ENCODE data around the gene SLC17A1. TPM values are rescaled to one million over a fixed set of nuclear protein-coding genes. Genes with fewer than 3 reads are reported as not detected.

SLC17A1 gene
- total and polyA plus RNA-seq, 4 donors, result not detected

DNA sequence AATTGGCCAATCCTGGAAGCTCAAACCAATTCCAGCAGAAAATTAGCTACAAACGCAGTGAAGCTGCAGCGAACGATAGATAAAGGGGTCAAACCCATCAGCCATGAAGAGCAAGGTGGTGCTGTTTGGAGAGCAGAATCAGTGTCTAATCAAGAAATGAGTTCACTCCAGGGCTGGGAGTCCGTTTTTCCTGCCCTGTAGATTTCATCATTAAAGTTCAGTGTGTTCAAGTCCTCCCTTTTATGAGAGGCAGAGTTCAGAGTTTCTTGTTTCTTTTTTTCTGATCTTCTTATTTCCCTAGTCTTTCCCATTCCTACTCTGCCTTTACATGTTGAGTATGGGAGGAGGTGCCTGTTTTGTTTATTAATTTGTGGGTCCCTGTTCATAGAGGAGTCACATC lies 30.4 kb downstream of the SLC17A1 start:
- ATAC-seq (ENCODE audit: insufficient read depth, low FRiP score) (no peak), DNase-seq (no peak)
- no peaks in the 10 kb centered on the region for H3K9me3 ChIP-seq (ENCODE audit: control insufficient read depth in 4 of 4, insufficient read depth in 3 of 4, low read length in 3 of 4)
- TF ChIP-seq, protein P1, sequence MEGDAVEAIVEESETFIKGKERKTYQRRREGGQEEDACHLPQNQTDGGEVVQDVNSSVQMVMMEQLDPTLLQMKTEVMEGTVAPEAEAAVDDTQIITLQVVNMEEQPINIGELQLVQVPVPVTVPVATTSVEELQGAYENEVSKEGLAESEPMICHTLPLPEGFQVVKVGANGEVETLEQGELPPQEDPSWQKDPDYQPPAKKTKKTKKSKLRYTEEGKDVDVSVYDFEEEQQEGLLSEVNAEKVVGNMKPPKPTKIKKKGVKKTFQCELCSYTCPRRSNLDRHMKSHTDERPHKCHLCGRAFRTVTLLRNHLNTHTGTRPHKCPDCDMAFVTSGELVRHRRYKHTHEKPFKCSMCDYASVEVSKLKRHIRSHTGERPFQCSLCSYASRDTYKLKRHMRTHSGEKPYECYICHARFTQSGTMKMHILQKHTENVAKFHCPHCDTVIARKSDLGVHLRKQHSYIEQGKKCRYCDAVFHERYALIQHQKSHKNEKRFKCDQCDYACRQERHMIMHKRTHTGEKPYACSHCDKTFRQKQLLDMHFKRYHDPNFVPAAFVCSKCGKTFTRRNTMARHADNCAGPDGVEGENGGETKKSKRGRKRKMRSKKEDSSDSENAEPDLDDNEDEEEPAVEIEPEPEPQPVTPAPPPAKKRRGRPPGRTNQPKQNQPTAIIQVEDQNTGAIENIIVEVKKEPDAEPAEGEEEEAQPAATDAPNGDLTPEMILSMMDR (IDR thresholded peaks at IDR 0.05; ENCODE audit: control extremely low read depth, extremely low read depth), result no peak
- H3K36me3 ChIP-seq (ENCODE audit: control insufficient read depth in 4 of 4, insufficient read depth in 4 of 4, low read length in 4 of 4), result no peaks in the 10 kb centered on the region
- 82 to 83% methylated on average over 4 of the region's 4 CpGs for WGBS, 2 donors
- no peak overlapping the region for H3K4me3 ChIP-seq
- no peaks in the 10 kb centered on the region for H3K4me1 ChIP-seq (ENCODE audit: control insufficient read depth in 5 of 5, insufficient read depth in 5 of 5, low read length in 5 of 5)
- no peak overlapping the region for H3K9ac ChIP-seq (ENCODE audit: insufficient read depth in 1 of 2, low read length in 2 of 2)
- H3K27me3 ChIP-seq (ENCODE audit: control insufficient read depth in 3 of 3, insufficient read depth in 3 of 3, low read length in 2 of 3), result no peaks in the 10 kb centered on the region
- no peak overlapping the region for H3K27ac ChIP-seq (ENCODE audit: low read depth in 1 of 2, low read length in 1 of 2)

DNA sequence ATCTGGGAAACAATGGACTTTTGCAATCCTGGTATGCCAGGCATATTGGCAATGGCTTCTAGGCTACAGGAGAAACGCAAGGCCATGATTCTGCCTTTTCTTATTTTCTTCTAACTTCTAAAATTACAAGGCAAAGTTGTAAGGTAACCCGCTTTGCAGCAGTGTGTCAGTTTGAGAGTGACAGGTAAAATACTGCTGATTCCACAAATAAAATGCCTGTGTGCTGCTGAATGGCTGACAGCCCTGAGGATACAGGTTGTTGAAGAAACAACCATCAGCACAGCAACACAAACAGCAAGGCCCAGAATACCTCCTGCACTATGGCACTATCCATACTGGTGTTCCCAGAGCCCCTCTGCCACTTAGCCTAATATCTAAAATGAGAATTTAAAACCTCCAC lies 37.1 kb downstream of the SLC17A1 start:
- 69 to 92% methylated on average over 2 of the region's 2 CpGs for WGBS, 2 donors

DNA sequence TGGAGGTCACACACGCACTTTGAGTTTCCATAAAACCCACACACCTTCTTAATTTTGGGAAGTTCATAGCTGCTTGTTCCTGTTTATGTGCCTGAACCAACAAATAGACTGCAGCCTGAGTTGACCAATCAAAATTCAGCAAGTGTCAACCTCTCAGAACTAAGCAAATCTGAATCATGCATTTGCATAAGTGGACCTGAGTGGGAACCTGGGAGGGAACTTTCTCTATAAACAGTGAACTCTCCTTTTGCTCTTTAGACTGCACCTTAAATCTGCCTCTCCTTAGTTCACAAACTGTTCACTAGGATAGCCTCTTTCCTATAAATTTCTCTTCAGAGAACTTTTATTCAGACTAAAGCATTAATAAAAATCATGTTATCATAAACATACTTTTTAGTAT lies 37.9 kb downstream of the SLC17A1 start:
- Histone ChIP-seq H3K4me3 (no peak overlapping the region), H3K9ac (ENCODE audit: insufficient read depth in 1 of 2, low read length in 2 of 2) (no peak overlapping the region), H3K36me3 (ENCODE audit: control insufficient read depth in 4 of 4, insufficient read depth in 4 of 4, low read length in 4 of 4) (no peaks in the 10 kb centered on the region), H3K27ac (ENCODE audit: low read depth in 1 of 2, low read length in 1 of 2) (no peak overlapping the region), H3K4me1 (ENCODE audit: control insufficient read depth in 5 of 5, insufficient read depth in 5 of 5, low read length in 5 of 5) (no peaks in the 10 kb centered on the region), H3K27me3 (ENCODE audit: control insufficient read depth in 3 of 3, insufficient read depth in 3 of 3, low read length in 2 of 3) (no peaks in the 10 kb centered on the region), H3K9me3 (ENCODE audit: control insufficient read depth in 4 of 4, insufficient read depth in 3 of 4, low read length in 3 of 4) (no peaks in the 10 kb centered on the region)
- no peak for ATAC-seq (ENCODE audit: insufficient read depth, low FRiP score)
- TF ChIP-seq, protein P1 (IDR thresholded peaks at IDR 0.05; ENCODE audit: control extremely low read depth, extremely low read depth), result no peak
- DNase-seq, result no peak
- 84 to 93% methylated on average over 1 of the region's 1 CpG for WGBS, 2 donors

More for the DNA sequence above, 37.1 kb downstream of the SLC17A1 start:
- DNase-seq (no peak), ATAC-seq (ENCODE audit: insufficient read depth, low FRiP score) (no peak)
- Histone ChIP-seq H3K36me3 (ENCODE audit: control insufficient read depth in 4 of 4, insufficient read depth in 4 of 4, low read length in 4 of 4) (no peaks in the 10 kb centered on the region), H3K9me3 (ENCODE audit: control insufficient read depth in 4 of 4, insufficient read depth in 3 of 4, low read length in 3 of 4) (no peaks in the 10 kb centered on the region), H3K9ac (ENCODE audit: insufficient read depth in 1 of 2, low read length in 2 of 2) (no peak overlapping the region), H3K27me3 (ENCODE audit: control insufficient read depth in 3 of 3, insufficient read depth in 3 of 3, low read length in 2 of 3) (no peaks in the 10 kb centered on the region), H3K27ac (ENCODE audit: low read depth in 1 of 2, low read length in 1 of 2) (no peak overlapping the region), H3K4me3 (no peak overlapping the region), H3K4me1 (ENCODE audit: control insufficient read depth in 5 of 5, insufficient read depth in 5 of 5, low read length in 5 of 5) (no peaks in the 10 kb centered on the region)
- TF ChIP-seq, protein P1 (IDR thresholded peaks at IDR 0.05; ENCODE audit: control extremely low read depth, extremely low read depth), result no peak

DNA sequence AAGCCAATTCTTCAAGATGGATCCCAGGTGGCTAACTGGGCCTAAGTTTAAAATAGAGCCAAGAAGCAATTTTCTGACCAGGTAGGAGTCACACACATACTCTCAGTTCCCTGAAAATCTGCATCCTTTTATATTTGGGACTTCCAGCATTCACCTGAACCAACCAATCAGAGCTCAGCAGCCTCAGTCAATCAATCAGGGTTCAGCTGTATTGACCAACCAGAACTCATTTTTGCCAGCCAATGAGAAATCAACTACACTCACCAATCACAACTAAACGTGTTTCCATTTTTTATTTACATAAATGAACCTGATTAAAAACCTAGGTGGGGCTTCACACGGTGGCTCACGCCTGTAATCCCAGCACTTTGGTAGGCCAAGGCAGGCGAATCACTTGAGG lies 39.8 kb downstream of the SLC17A1 start:
- Histone ChIP-seq H3K27me3 (ENCODE audit: control insufficient read depth in 3 of 3, insufficient read depth in 3 of 3, low read length in 2 of 3) (no peaks in the 10 kb centered on the region), H3K4me1 (ENCODE audit: control insufficient read depth in 5 of 5, insufficient read depth in 5 of 5, low read length in 5 of 5) (no peaks in the 10 kb centered on the region), H3K27ac (ENCODE audit: low read depth in 1 of 2, low read length in 1 of 2) (no peak overlapping the region), H3K9ac (ENCODE audit: insufficient read depth in 1 of 2, low read length in 2 of 2) (no peak overlapping the region), H3K36me3 (ENCODE audit: control insufficient read depth in 4 of 4, insufficient read depth in 4 of 4, low read length in 4 of 4) (no peaks in the 10 kb centered on the region), H3K4me3 (no peak overlapping the region), H3K9me3 (ENCODE audit: control insufficient read depth in 4 of 4, insufficient read depth in 3 of 4, low read length in 3 of 4) (no peaks in the 10 kb centered on the region)
- TF ChIP-seq, protein P1 (IDR thresholded peaks at IDR 0.05; ENCODE audit: control extremely low read depth, extremely low read depth), result no peak
- no peak for DNase-seq
- 86 to 90% methylated on average over 4 of the region's 4 CpGs for WGBS, 2 donors
- no peak for ATAC-seq (ENCODE audit: insufficient read depth, low FRiP score)

Measured in lung (tissue), 12 donors.